Ovary (tissue), 3 donors: ENCODE data around the gene DLG1.

ENCODE experiments used
- EP300 ChIP-seq: sonication (generic); formaldehyde crosslinking; IDR thresholded peaks from one replicate; pipeline ENCODE4 v1.6.1; 2017; ENCODE audit warnings: antibody characterized with exemption
- POLR2A ChIP-seq: fragments of 450-650 bp; IDR thresholded peaks from one replicate; pipeline ENCODE4 v1.6.1; 2017; ENCODE audit warnings: antibody characterized with exemption, mild to moderate bottlenecking, moderate library complexity
- TF ChIP-seq, protein P1 (sequence below), 3 donors: fragments of 450-650 bp in 2 of 3; fragments of 200-600 bp in 1 of 3; IDR thresholded peaks; one replicate each; pipeline versions ENCODE4 v1.5.1 to v1.8.0; 2016 to 2022; ENCODE audit warnings: antibody characterized with exemption in 3 of 3, mild to moderate bottlenecking in 1 of 3
- donor health status: DM: no; HTN: no; CAD: no.

DNA sequence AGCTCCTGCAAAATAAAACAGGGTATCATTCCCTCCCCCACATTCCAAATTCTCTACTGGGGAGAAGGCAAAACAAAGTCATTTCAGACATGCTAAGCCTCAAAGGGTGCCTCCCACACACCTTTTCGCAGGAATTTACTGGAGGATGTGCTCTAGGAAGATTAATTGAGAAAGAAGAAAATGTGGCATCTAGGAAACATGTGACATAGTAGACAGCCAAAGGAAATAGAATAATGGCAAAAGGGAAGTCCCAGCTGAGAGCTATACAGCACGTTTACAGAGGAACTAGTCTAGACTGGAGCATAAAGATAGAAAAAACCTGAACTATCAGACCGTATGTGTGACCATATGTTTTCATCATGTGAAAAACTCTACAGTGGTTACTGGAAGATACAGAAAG is 210.0 kb downstream of the DLG1 start:
- TF ChIP-seq EP300 (no peak), POLR2A (no peak)
- TF ChIP-seq, protein P1, sequence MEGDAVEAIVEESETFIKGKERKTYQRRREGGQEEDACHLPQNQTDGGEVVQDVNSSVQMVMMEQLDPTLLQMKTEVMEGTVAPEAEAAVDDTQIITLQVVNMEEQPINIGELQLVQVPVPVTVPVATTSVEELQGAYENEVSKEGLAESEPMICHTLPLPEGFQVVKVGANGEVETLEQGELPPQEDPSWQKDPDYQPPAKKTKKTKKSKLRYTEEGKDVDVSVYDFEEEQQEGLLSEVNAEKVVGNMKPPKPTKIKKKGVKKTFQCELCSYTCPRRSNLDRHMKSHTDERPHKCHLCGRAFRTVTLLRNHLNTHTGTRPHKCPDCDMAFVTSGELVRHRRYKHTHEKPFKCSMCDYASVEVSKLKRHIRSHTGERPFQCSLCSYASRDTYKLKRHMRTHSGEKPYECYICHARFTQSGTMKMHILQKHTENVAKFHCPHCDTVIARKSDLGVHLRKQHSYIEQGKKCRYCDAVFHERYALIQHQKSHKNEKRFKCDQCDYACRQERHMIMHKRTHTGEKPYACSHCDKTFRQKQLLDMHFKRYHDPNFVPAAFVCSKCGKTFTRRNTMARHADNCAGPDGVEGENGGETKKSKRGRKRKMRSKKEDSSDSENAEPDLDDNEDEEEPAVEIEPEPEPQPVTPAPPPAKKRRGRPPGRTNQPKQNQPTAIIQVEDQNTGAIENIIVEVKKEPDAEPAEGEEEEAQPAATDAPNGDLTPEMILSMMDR (IDR thresholded peaks at IDR 0.05) = no peak
